Naive thymus-derived CD8-positive, alpha-beta T cell (primary cell): ENCODE data around the gene KLHL18. TPM values are rescaled to one million over a fixed set of nuclear protein-coding genes. Genes with fewer than 3 reads are reported as not detected.
"Not testable (repeated sequence)": the region's sequence is repeated elsewhere in the genome, so short reads cannot be mapped to it uniquely, and the experiment has no call there.

Experiments used
- ATAC-seq, 2 donors: fragments of 150-1000 bp; cut with Tn5 transposase in 1 of 2; sonication (Bioruptor Pico), chemical (Tn5 transposase) in 1 of 2; 1 replicate in 1 of 2; 2 replicates in 1 of 2; pipeline ENCODE4 v1.10.0; 2021; ENCODE audit warnings: mild to moderate bottlenecking in 2 of 2, moderate library complexity in 2 of 2
- POLR2A ChIA-PET: fragments of 350-600 bp; sonication (Branson Sonifier 250); formaldehyde crosslinking; loops from one replicate; lab custom pipeline; 2021; ENCODE audit warnings: antibody characterized with exemption; lab: Charles Lee
- DNase-seq, 10 donors: peaks; one replicate each; pipeline versions ENCODE4 v3.0.0 to v3.0.0-alpha.2; 2020 to 2022
- H3K27ac Mint-ChIP-seq, 10 donors: one replicate each; pipeline ENCODE4 v1.8.0; 2020 to 2022; ENCODE audit warnings: mild to moderate bottlenecking in 10 of 10, mixed read lengths in 10 of 10, moderate library complexity in 4 of 10, inconsistent platforms in 1 of 10
- H3K27me3 Mint-ChIP-seq, 5 donors: one replicate each; pipeline ENCODE4 v1.8.0; 2021 to 2022; ENCODE audit warnings: mixed read lengths in 5 of 5
- H3K36me3 Mint-ChIP-seq, 3 donors: one replicate each; pipeline ENCODE4 v1.8.0; 2020 to 2022; ENCODE audit warnings: mixed read lengths in 3 of 3, mild to moderate bottlenecking in 2 of 3, inconsistent platforms in 1 of 3
- H3K4me1 Mint-ChIP-seq, 4 donors: one replicate each; pipeline ENCODE4 v1.8.0; 2021 to 2022; ENCODE audit warnings: mixed read lengths in 4 of 4
- H3K4me3 Mint-ChIP-seq, 10 donors: one replicate each; pipeline ENCODE4 v1.8.0; 2020 to 2022; ENCODE audit warnings: mild to moderate bottlenecking in 10 of 10, mixed read lengths in 10 of 10, moderate library complexity in 6 of 10, inconsistent platforms in 1 of 10
- H3K9me3 Mint-ChIP-seq, 9 donors: one replicate each; pipeline ENCODE4 v1.8.0; 2020 to 2022; ENCODE audit warnings: mixed read lengths in 9 of 9, mild to moderate bottlenecking in 3 of 9, inconsistent platforms in 1 of 9, moderate library complexity in 1 of 9
- polyA plus RNA-seq, 3 donors: library from polyadenylated mRNA; unstranded; fragments of 300-500 nt; fragmentation: Illumina TruSeq; gene quantifications; one replicate each; pipeline ENCODE4 v1.2.3, GENCODE V29; 2021
- total RNA-seq, 8 experiments: library from RNA in 2 of 8; stranded (reverse) in 2 of 8; gene quantifications; one replicate each; pipeline ENCODE4 v1.2.3 and lab custom pipeline; 2021 to 2026

Gene KLHL18
- total and polyA plus RNA-seq, 5 experiments from 2014 or later: 13.4 to 21.9 (median 18.2) TPM

DNA sequence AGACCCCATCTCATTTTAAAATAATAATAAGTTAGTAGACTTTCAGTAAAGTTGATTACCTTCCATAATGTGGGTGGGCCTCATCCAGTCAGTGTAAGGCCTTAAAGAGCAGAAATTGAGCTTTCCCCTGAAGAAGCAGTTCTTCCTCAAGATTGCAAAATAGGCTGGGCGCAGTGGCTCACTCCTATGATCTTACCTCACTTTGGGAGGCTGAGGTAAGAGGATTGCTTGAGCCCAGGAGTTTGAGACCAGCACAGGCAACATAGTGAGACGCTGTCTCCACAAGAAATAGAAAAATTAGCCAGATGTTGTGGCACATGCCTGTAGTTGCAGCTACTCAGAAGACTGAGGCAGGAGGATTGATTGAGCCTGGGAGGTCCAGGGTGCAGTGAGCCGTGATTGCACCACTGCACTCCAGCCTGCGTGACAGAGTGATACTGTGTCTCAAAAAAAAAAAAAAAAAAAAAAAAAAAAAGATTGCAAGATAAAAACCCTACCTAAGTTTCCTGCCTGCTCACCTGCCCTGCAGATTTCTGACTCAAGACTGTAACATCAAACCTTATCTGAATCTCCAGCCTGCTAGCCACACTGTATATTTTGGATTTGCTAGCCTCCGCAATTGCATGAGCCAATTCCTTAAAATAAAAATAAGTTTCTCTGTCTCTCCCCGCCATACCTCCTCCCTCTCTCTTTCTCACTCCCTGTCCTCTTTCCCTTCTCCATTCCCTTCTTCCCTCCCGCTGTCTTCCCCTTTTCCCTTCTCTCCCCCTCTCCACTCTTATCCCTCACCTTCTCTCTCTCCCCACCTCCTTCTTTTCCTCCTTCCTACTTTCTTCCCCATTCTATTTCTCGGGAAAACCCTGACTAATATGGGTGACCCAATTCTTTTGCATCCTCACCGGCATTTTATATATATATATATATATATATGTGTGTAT lies 16.9 kb downstream of the KLHL18 start:
- DNase-seq (no peak), ATAC-seq (no peak)
- Mint-ChIP-seq H3K4me1 (peaks cover 27 to 47% (median 41%) of the 10 kb centered on the region in 4 donors), H3K4me3 (no peak overlapping the region), H3K9me3 (no peaks in the 10 kb centered on the region), H3K36me3 (peaks cover 10 to 62% (median 22%) of the 10 kb centered on the region in 3 donors), H3K27ac (peak overlapping the region in 1 of 10 donors; percentile 37), H3K27me3 (no peaks in the 10 kb centered on the region)
- POLR2A ChIA-PET: no interaction called here

DNA sequence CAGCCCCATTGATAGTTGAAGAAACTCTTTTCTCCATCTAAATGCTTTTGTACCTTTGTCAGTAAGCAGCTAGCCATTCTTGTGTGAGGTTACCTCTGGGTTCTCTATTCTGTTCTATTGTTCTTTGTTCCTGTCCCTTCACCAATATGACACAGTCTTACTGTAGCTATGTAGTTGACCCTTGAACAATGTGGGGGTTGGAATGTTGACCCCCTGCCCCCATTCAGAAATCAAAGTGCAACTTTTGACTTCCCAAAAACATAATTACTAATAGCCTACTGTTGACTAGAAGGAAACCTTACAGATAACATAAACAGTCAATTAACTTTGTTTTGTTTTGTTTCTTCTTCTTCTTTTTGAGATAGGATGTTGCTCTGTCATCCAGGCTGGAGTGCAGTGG lies 18.7 kb downstream of the KLHL18 start:
- POLR2A ChIA-PET: no interaction called here
- peaks cover 20 to 37% (median 36%) of the 10 kb centered on the region in 4 donors for H3K4me1 Mint-ChIP-seq
- no peaks in the 10 kb centered on the region for H3K27me3 Mint-ChIP-seq
- H3K9me3 Mint-ChIP-seq: no peaks in the 10 kb centered on the region
- H3K27ac Mint-ChIP-seq: no peak overlapping the region
- DNase-seq: no peak
- no peak overlapping the region for H3K4me3 Mint-ChIP-seq
- ATAC-seq: no peak
- peaks cover 10 to 70% (median 26%) of the 10 kb centered on the region in 3 donors for H3K36me3 Mint-ChIP-seq

- POLR2A ChIA-PET: no interaction called here
- peaks cover 10 to 67% (median 30%) of the 10 kb centered on the region in 3 donors for H3K36me3 Mint-ChIP-seq
- H3K4me3 Mint-ChIP-seq: no peak overlapping the region
Measured at GRCh38 chr3:47306022-47306421, 23.3 kb downstream of the KLHL18 start.

DNA sequence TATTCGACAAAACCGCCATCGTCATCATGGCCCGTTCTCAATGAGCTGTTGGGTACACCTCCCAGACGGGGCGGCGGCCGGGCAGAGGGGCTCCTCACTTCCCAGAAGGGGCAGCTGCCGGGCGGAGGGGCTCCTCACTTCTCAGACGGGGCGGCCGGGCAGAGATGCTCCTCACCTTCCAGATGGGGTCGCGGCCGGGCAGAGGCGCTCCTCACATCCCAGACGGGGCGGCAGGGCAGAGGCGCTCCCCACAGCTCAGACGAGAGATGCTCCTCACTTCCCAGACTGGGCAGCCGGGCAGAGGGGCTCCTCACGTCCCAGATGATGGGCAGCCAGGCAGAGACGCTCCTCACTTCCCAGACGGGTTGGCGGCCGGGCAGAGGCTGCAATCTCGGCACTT lies 26.5 kb downstream of the KLHL18 start:
- H3K9me3 Mint-ChIP-seq, H3K4me3 Mint-ChIP-seq, DNase-seq, H3K27ac Mint-ChIP-seq, ATAC-seq, H3K27me3 Mint-ChIP-seq, POLR2A ChIA-PET: not testable (repeated sequence)
- Mint-ChIP-seq H3K4me1 (peaks cover 14 to 23% (median 17%) of the 10 kb centered on the region in 4 donors), H3K36me3 (peaks cover 0 to 42% (median 15%) of the 10 kb centered on the region in 3 donors)

More at GRCh38 chr3:47306022-47306421, 23.3 kb downstream of the KLHL18 start:
- Mint-ChIP-seq H3K27me3 (no peaks in the 10 kb centered on the region), H3K4me1 (peaks cover 16 to 31% (median 20%) of the 10 kb centered on the region in 4 donors), H3K27ac (no peak overlapping the region), H3K9me3 (no peaks in the 10 kb centered on the region)
- no peak for ATAC-seq
- DNase-seq: no peak

GRCh38 chr3:47310391-47310790 lies 27.6 kb downstream of the KLHL18 start:
- no peak for ATAC-seq
- peaks cover 0 to 39% (median 9%) of the 10 kb centered on the region in 3 donors for H3K36me3 Mint-ChIP-seq
- no peak overlapping the region for H3K4me3 Mint-ChIP-seq
- DNase-seq: no peak
- POLR2A ChIA-PET: no interaction called here
- peak overlapping the region in 5 of 10 donors; percentile 0 to 52 (median 16) for H3K27ac Mint-ChIP-seq
- no peaks in the 10 kb centered on the region for H3K27me3 Mint-ChIP-seq
- H3K9me3 Mint-ChIP-seq: no peaks in the 10 kb centered on the region
- peaks cover 12 to 24% (median 15%) of the 10 kb centered on the region in 4 donors for H3K4me1 Mint-ChIP-seq

DNA sequence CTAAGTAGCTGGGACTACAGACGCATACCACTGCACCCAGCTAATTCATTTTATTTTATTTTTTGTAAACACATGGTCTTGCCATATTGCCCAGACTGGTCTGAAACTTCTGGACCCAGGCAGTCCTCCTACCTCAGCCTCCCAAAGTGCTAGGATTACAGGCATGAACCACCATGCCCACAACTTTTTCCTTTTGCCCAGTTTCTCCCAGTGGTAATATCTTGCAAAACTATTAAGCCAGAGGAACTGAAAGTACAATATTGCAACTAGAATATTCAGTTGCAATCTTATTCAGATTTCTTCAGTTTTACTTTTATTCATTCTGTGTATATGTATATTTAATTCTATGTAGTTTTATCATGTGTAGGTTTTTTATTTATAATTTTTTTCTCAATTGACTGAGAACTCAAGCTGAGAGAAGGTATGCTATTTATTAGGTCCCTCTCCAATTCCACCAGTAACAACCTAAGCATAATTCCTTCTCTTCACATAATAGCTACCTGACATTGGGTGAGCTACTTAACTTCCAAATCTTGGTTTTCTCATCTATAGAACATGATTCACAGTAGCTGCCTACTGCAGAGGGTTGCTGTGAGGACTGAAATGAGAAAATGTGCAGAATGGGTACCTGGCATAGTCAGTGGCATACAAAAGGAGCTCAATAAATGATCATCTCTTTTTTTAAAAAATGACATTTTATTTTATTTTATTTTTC lies 30.8 kb downstream of the KLHL18 start:
- peak overlapping the region in 1 of 10 donors; percentile 51 for H3K27ac Mint-ChIP-seq
- POLR2A ChIA-PET: interaction anchor here (0.7 kb wide), 1 partner anchor 63 kb away, joined by 3 read pairs; no protein-coding TSS in a partner anchor

DNA sequence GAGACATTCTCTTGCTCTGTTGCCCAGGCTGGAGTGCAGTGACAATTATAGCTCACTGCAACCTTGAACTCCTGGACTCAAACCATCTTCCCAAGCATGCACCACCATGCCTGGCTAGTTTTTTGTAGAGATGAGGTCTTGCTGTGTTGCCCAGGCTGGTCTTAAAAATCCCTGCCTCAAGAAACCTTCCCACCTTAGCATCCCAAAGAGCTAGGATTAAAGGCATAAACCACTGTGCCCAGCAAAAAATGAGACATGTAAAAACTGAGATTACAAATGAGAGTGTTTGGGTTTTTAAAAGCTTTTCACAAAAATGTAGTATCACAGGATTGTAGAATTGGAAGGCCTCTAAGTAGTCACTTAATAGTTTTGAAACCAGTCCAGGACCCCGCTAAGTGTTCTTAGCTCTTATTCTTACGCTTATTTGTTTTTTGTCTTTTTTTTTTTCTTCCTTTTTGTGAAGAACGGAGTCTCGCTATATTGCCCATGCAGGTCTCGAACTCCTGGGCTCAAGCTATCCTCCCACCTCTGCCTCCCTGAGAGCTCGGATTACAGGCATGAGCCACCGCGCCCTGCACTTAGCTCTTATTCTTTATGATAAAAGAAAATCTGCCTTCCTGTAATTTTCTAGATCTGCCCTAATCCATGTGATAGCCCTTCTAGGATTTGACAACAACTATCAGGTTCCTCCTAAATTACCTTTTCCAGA lies 31.5 kb downstream of the KLHL18 start:
- POLR2A ChIA-PET: no interaction called here
- peaks cover 8 to 18% (median 9%) of the 10 kb centered on the region in 4 donors for H3K4me1 Mint-ChIP-seq
- H3K27ac Mint-ChIP-seq: peak overlapping the region in 4 of 10 donors; percentile 4 to 68 (median 20)
- H3K27me3 Mint-ChIP-seq: no peaks in the 10 kb centered on the region
- H3K4me3 Mint-ChIP-seq: no peak overlapping the region
- H3K9me3 Mint-ChIP-seq: no peaks in the 10 kb centered on the region
- ATAC-seq (no peak), DNase-seq (no peak)
- H3K36me3 Mint-ChIP-seq: peaks cover 0 to 20% (median 7%) of the 10 kb centered on the region in 3 donors

More for the DNA sequence above, 30.8 kb downstream of the KLHL18 start:
- DNase-seq (no peak), ATAC-seq (no peak)
- Mint-ChIP-seq H3K4me3 (no peak overlapping the region), H3K36me3 (peaks cover 0 to 20% (median 7%) of the 10 kb centered on the region in 3 donors), H3K9me3 (no peaks in the 10 kb centered on the region), H3K4me1 (peaks cover 8 to 18% (median 9%) of the 10 kb centered on the region in 4 donors), H3K27me3 (no peaks in the 10 kb centered on the region)

DNA sequence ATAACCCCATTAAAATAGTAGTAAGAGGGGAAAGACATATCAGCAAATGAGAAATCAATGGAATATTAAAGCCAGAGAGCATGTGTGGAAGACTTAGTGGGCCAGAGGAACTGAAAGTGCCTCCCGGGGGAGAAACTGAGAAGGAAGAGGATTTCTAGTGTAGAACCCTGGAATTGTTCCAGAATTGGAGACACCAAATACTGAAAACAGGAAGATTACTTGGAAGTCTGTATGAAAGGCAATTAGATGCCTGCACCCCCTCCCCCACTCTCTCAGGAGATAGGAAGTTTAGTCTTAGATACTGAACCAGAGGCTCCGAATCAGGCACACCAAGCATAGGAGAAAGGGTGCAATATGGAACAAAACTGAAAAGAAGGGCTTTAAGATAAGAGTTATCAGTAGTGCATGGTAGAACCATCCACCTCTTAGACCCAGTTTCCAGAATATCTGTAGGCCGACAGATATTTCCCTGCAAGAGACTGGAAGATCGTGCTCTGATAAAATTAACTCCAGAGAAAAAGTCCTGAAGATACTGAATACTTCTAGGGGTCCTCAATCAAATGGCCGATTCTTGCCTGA lies 32.4 kb downstream of the KLHL18 start:
- DNase-seq: no peak
- H3K4me3 Mint-ChIP-seq: no peak overlapping the region
- no peaks in the 10 kb centered on the region for H3K9me3 Mint-ChIP-seq
- peak overlapping the region in 2 of 10 donors; percentile 34 to 67 for H3K27ac Mint-ChIP-seq
- H3K27me3 Mint-ChIP-seq: no peaks in the 10 kb centered on the region
- H3K4me1 Mint-ChIP-seq: peaks cover 7 to 15% (median 8%) of the 10 kb centered on the region in 4 donors
- no peak for ATAC-seq
- POLR2A ChIA-PET: no interaction called here
- H3K36me3 Mint-ChIP-seq: peaks cover 0 to 27% (median 5%) of the 10 kb centered on the region in 3 donors

- peaks cover 0 to 31% (median 2%) of the 10 kb centered on the region in 3 donors for H3K36me3 Mint-ChIP-seq
- POLR2A ChIA-PET, DNase-seq, H3K4me1 Mint-ChIP-seq, H3K27me3 Mint-ChIP-seq, H3K9me3 Mint-ChIP-seq, ATAC-seq, H3K4me3 Mint-ChIP-seq: not testable (repeated sequence)
- H3K27ac Mint-ChIP-seq: peak overlapping the region in 1 of 10 donors; percentile 0
Measured at GRCh38 chr3:47316151-47316550, 33.4 kb downstream of the KLHL18 start.

DNA sequence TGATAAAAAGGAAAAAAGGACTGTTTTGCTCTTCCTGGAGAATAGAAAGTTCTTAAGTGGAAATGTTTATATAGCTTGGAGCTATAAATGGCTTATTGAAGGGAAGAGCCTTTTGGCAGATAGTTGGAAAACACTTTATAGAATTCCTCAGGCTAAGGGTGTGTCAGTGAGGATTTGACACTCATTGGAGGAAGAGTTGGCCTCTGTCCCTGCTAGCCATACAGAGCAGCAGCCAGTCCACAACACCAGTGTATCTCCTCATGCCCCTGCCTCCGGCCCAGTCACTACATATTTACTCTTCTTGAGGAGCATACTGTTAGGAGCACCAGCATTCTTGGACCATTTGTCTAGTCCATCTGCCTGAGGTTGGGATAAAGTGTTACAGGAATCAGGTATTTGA lies 36.2 kb downstream of the KLHL18 start:
- ATAC-seq: no peak
- Mint-ChIP-seq H3K27ac (peak overlapping the region in 3 of 10 donors; percentile 6 to 39 (median 17)), H3K27me3 (no peaks in the 10 kb centered on the region), H3K4me1 (peaks cover 0 to 8% (median 5%) of the 10 kb centered on the region in 4 donors), H3K36me3 (peaks cover 0 to 58% (median 5%) of the 10 kb centered on the region in 3 donors), H3K9me3 (no peaks in the 10 kb centered on the region), H3K4me3 (no peak overlapping the region)
- no peak for DNase-seq
- POLR2A ChIA-PET: interaction anchor here (0.5 to 0.6 kb wide), 2 partner anchors 21 to 101 kb away, joined by 3 read pairs; no protein-coding TSS in a partner anchor

- Mint-ChIP-seq H3K9me3 (no peaks in the 10 kb centered on the region), H3K27ac (peak overlapping the region in 2 of 10 donors; percentile 21 to 45), H3K36me3 (peaks cover 0 to 57% (median 5%) of the 10 kb centered on the region in 3 donors), H3K4me1 (peaks cover 0 to 4% (median 1%) of the 10 kb centered on the region in 4 donors), H3K27me3 (no peaks in the 10 kb centered on the region), H3K4me3 (no peak overlapping the region)
- DNase-seq (no peak), ATAC-seq (no peak)
- POLR2A ChIA-PET: interaction anchor here (0.7 kb wide), 1 partner anchor 37 kb away, joined by 3 read pairs; the partner anchor contains the start of genes KIF9 and KLHL18
Measured at GRCh38 chr3:47319956-47320355, 37.2 kb downstream of the KLHL18 start.
